B cell (primary cell): ENCODE measurements around the gene ZNF598. TPM values are rescaled to one million over a fixed set of nuclear protein-coding genes. Genes with fewer than 3 reads are reported as not detected.

Experiments
- ATAC-seq: fragments of 200-7000 bp; cut with Tn5 transposase; one replicate; pipeline ENCODE4 v1.10.0; 2021; ENCODE audit warnings: low read depth, mild to moderate bottlenecking, moderate number of reproducible peaks, moderate library complexity
- CTCF ChIA-PET: fragments of 350-600 bp; sonication (Branson Sonifier 250); formaldehyde crosslinking; loops from one replicate; lab custom pipeline; 2021; ENCODE audit warnings: antibody characterized with exemption, inconsistent platforms; lab: Charles Lee
- POLR2A ChIA-PET: fragments of 350-600 bp; sonication (Branson Sonifier 250); formaldehyde crosslinking; loops from one replicate; lab custom pipeline; 2021; ENCODE audit warnings: antibody characterized with exemption; lab: Charles Lee
- DNase-seq: peaks from one replicate; pipeline ENCODE4 v3.0.0; 2013
- H2AFZ ChIP-seq: 2 replicates; pipeline ENCODE4 v1.6.1; 2012; ENCODE audit warnings: mild to moderate bottlenecking, low read depth, low read length; ENCODE audit not compliant: insufficient read depth, poor library complexity, severe bottlenecking
- H3K27ac ChIP-seq, 2 donors: 1 replicate in 1 of 2; 2 replicates in 1 of 2; pipeline ENCODE4 v1.5.1; 2012 to 2013; ENCODE audit warnings: low read length in 2 of 2, mild to moderate bottlenecking in 2 of 2, moderate library complexity in 1 of 2
- H3K27me3 ChIP-seq, 4 experiments: fragments of 200-600 bp in 1 of 4; sonication (generic) in 1 of 4; replicated peaks in 1 of 4; 1 replicate in 2 of 4; 2 replicates in 2 of 4; pipeline versions ENCODE4 v1.6.1 to v1.7.0; 2013 to 2016; ENCODE audit warnings: low read length in 3 of 4, mild to moderate bottlenecking in 2 of 4, mixed read lengths in 1 of 4, moderate library complexity in 1 of 4; ENCODE audit not compliant: insufficient read depth in 4 of 4, control insufficient read depth in 3 of 4; ENCODE audit errors: control extremely low read depth in 1 of 4
- H3K36me3 ChIP-seq, 2 experiments: replicated peaks in 1 of 2; 1 replicate in 1 of 2; 2 replicates in 1 of 2; pipeline versions ENCODE4 v1.6.1 to v1.7.1; 2013; ENCODE audit warnings: low read length in 1 of 2; ENCODE audit not compliant: insufficient read depth in 2 of 2, control insufficient read depth in 1 of 2; ENCODE audit errors: control extremely low read depth in 1 of 2, extremely low read depth in 1 of 2
- H3K4me1 ChIP-seq, 2 donors: fragments of 200-600 bp in 1 of 2; sonication (generic) in 1 of 2; 1 replicate in 1 of 2; 2 replicates in 1 of 2; pipeline versions ENCODE4 v1.5.1 to v1.6.1; 2013 to 2017; ENCODE audit warnings: low read length in 2 of 2; ENCODE audit not compliant: control insufficient read depth in 2 of 2, insufficient read depth in 2 of 2
- H3K4me2 ChIP-seq: replicated peaks from 2 replicates; pipeline ENCODE3; 2012; ENCODE audit warnings: mild to moderate bottlenecking, low read depth, low read length; ENCODE audit not compliant: poor library complexity, severe bottlenecking
- H3K4me3 ChIP-seq, 5 experiments: fragments of 200-600 bp in 1 of 5; sonication (generic) in 1 of 5; 1 replicate in 3 of 5; 2 replicates in 2 of 5; pipeline versions ENCODE4 v1.5.1 to v1.7.0; 2011 to 2016; ENCODE audit warnings: low read length in 4 of 5, mild to moderate bottlenecking in 4 of 5, low read depth in 2 of 5, control low read depth in 1 of 5, moderate library complexity in 1 of 5; ENCODE audit not compliant: insufficient read depth in 1 of 5; ENCODE audit errors: control extremely low read depth in 1 of 5, extremely low read depth in 1 of 5
- H3K79me2 ChIP-seq: fragments of 200-600 bp; sonication (generic); one replicate; pipeline ENCODE4 v1.6.0; 2016; ENCODE audit warnings: low read length; ENCODE audit not compliant: control insufficient read depth, insufficient read depth
- H3K9ac ChIP-seq: fragments of 200-600 bp; sonication (generic); 2 replicates; pipeline ENCODE4 v1.6.1; 2017; ENCODE audit warnings: mild to moderate bottlenecking, low read length, moderate library complexity
- H3K9me3 ChIP-seq, 3 donors: one replicate each; pipeline versions ENCODE4 v1.6.1 to v1.7.1; 2013; ENCODE audit warnings: low read length in 2 of 3; ENCODE audit not compliant: control insufficient read depth in 2 of 3, insufficient read depth in 1 of 3; ENCODE audit errors: control extremely low read depth in 1 of 3
- H4K20me1 ChIP-seq: 2 replicates; pipeline ENCODE4 v1.6.0; 2012; ENCODE audit warnings: mild to moderate bottlenecking, low read length; ENCODE audit not compliant: insufficient read depth, control insufficient read depth, poor library complexity, severe bottlenecking
- H3K27ac Mint-ChIP-seq: one replicate; pipeline ENCODE4 v1.8.0; 2021; ENCODE audit warnings: mixed read lengths
- H3K27me3 Mint-ChIP-seq: one replicate; pipeline ENCODE4 v1.8.0; 2021; ENCODE audit warnings: mixed read lengths
- H3K4me1 Mint-ChIP-seq: one replicate; pipeline ENCODE4 v1.8.0; 2021; ENCODE audit warnings: mixed read lengths
- H3K4me3 Mint-ChIP-seq: one replicate; pipeline ENCODE4 v1.8.0; 2021; ENCODE audit warnings: mixed read lengths
- H3K9me3 Mint-ChIP-seq: one replicate; pipeline ENCODE4 v1.8.0; 2022; ENCODE audit warnings: mixed read lengths; ENCODE audit not compliant: insufficient read depth
- EZH2 ChIP-seq: IDR thresholded peaks from 2 replicates; pipeline ENCODE4 v1.6.1; 2012; ENCODE audit warnings: borderline replicate concordance, low read depth, mild to moderate bottlenecking, moderate library complexity, low read length; ENCODE audit not compliant: insufficient read depth, poor library complexity, severe bottlenecking
- WGBS: methylation state at CpG from one replicate; pipeline ENCODE4 v1.1.5; 2013; ENCODE audit warnings: missing lambda C conversion rate; ENCODE audit not compliant: insufficient coverage; 5-methylcytosine and 5-hydroxymethylcytosine counted together
- intact Hi-C: fragments of 100-400 bp; cut with micrococcal nuclease; formaldehyde crosslinking; loops from one replicate; pipeline ENCODE4 v1.10.0; 2022
- polyA plus RNA-seq: library from polyadenylated mRNA; depleted of rRNA; stranded (reverse); fragments of >200 nt; gene quantifications from 2 replicates; pipeline ENCODE4 v1.2.3, GENCODE V29; 2012
- total RNA-seq, 2 donors: library from RNA; stranded (reverse); fragments of 120-200 nt in 1 of 2; gene quantifications; 1 replicate in 1 of 2; 2 replicates in 1 of 2; pipeline versions ENCODE4 v1.2.3 to v1.2.4, GENCODE V29; 2013 to 2022
- TF ChIP-seq, protein P1 (sequence below): fragments of 200-600 bp; IDR thresholded peaks from one replicate; pipeline ENCODE4 v1.8.0; 2022; ENCODE audit warnings: antibody characterized with exemption, mild to moderate bottlenecking

ZNF598 gene
- total and polyA plus RNA-seq, 2 donors (not counting 1 experiment from before 2014, with no cell fraction given), result 49.5 to 61.5 TPM

DNA sequence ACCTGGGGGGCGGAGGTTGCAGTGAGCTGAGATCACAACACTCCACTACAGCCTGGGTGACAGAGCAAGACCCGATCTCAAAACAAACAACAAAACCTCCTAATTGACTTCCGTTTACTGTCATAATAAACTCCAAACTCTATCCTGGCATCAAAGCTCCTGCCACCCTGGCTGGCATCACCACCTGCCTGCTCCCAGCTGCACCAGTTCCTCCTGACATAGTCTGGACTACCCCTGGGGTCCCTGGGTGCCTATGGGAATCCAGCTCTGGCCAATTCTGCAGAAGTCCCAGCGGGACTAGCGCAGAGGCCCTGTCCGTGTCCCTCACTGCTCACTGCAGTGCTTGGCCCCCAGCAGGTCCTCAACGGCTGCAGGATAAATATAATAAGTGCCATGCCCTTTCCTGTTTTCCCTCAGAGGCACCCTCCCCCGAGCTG lies 37.3 kb upstream of the ZNF598 start:
- Mint-ChIP-seq H3K4me1 (peaks cover 20% of the 10 kb centered on the region), H3K4me3 (peak overlapping the region; percentile 91), H3K27me3 (no peaks in the 10 kb centered on the region), H3K27ac (peak overlapping the region; percentile 72), H3K9me3 (no peaks in the 10 kb centered on the region)
- Histone ChIP-seq H3K4me3 (peak overlapping the region in 4 of 5 experiments; percentile 75 to 79 (median 78)), H4K20me1 (no peaks in the 10 kb centered on the region), H3K27ac (no peak overlapping the region), H2AFZ (peak overlapping the region; percentile 93), H3K9me3 (no peaks in the 10 kb centered on the region), H3K27me3 (no peaks in the 10 kb centered on the region), H3K4me1 (peaks cover 17 to 35% of the 10 kb centered on the region in 2 donors), H3K79me2 (peaks cover 51% of the 10 kb centered on the region), H3K9ac (peak overlapping the region; percentile 75), H3K4me2 (peak overlapping the region; percentile 96), H3K36me3 (peaks cover 0 to 8% of the 10 kb centered on the region in 2 experiments)
- ChIA-PET CTCF (interaction anchor here (1.3 to 2.6 kb wide), 3 partner anchors 8 to 93 kb away, joined by 5 to 16 read pairs (median 6); partner anchors contain the start of gene NHERF2), POLR2A (interaction anchor here (0.6 kb wide), 1 partner anchor 442 kb away, joined by 10 read pairs; no protein-coding TSS in a partner anchor)
- TF ChIP-seq, protein P1, sequence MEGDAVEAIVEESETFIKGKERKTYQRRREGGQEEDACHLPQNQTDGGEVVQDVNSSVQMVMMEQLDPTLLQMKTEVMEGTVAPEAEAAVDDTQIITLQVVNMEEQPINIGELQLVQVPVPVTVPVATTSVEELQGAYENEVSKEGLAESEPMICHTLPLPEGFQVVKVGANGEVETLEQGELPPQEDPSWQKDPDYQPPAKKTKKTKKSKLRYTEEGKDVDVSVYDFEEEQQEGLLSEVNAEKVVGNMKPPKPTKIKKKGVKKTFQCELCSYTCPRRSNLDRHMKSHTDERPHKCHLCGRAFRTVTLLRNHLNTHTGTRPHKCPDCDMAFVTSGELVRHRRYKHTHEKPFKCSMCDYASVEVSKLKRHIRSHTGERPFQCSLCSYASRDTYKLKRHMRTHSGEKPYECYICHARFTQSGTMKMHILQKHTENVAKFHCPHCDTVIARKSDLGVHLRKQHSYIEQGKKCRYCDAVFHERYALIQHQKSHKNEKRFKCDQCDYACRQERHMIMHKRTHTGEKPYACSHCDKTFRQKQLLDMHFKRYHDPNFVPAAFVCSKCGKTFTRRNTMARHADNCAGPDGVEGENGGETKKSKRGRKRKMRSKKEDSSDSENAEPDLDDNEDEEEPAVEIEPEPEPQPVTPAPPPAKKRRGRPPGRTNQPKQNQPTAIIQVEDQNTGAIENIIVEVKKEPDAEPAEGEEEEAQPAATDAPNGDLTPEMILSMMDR, result no peak
- DNase-seq (no peak), ATAC-seq (no peak)
- 25% methylated on average over 7 of the region's 8 CpGs for WGBS
- intact Hi-C loops, result loop anchor here (1.0 to 5.0 kb wide), 4 partner anchors 24 to 220 kb away; partner anchors contain the start of genes RNPS1, TRAF7 and ZNF598

DNA sequence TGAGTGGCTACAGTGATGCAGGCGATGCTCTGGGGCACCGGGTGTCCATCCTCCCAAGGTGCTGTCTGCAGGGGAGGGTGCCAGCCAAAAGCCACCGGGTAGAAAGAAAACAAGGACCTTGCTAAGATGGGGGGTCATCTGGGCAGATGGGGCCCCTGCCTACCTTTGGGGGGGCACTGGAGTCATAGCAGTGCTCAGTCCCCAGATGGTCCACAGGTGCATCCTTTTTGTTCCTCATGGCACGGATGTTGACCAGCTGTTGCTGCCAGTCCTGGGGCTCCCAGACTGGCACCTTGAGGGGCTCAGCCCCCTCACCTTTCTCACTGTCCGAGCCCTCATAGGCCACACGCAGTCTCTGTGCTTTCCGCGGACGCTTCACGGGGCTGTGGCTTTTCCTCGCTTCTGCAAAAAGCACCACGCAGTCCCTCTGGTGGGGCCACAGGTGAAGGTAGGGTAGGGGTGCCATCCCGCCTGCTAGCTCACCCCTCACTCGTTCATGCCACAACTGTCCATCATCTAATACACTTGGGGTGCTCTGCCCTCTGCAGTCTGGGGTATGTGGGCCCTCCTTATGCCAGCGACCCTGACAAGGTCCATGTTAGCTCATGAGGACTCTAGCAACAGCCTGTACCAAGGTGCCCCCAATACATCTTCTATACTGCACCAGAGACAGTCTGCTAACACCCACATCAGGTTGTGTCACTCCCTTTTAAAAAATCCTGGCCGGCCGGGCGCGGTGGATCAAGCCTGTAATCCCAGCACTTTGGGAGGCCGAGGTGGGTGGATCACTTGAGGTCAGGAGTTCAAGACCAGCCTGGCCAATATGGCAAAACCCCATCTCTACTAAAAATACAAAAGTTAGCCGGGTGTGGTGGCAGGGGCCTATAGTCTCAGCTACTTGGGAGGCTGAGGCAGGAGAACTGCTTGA lies 36.6 kb upstream of the ZNF598 start:
- ChIA-PET POLR2A (no interaction called here), CTCF (interaction anchor here (2.6 kb wide), 1 partner anchor 94 kb away, joined by 16 read pairs; no protein-coding TSS in a partner anchor)
- Histone ChIP-seq H2AFZ (peak overlapping the region; percentile 93), H3K79me2 (peaks cover 47% of the 10 kb centered on the region), H3K27me3 (no peaks in the 10 kb centered on the region), H3K36me3 (peaks cover 0 to 8% of the 10 kb centered on the region in 2 experiments), H3K4me3 (no peak overlapping the region), H3K4me2 (no peak overlapping the region), H3K4me1 (peaks cover 17 to 35% of the 10 kb centered on the region in 2 donors), H3K27ac (no peak overlapping the region), H3K9ac (no peak overlapping the region), H4K20me1 (no peaks in the 10 kb centered on the region), H3K9me3 (no peaks in the 10 kb centered on the region)
- WGBS, result 90% methylated on average over 6 of the region's 21 CpGs
- DNase-seq, result no peak
- peak overlapping the region; percentile 56 for H3K4me3 Mint-ChIP-seq
- no peak overlapping the region for H3K27ac Mint-ChIP-seq
- no peak for ATAC-seq
- intact Hi-C loops, result loop anchor here (5.0 kb wide), 1 partner anchor 221 kb away; the partner anchor contains the start of gene RNPS1
- no peaks in the 10 kb centered on the region for H3K9me3 Mint-ChIP-seq
- H3K4me1 Mint-ChIP-seq, result peaks cover 20% of the 10 kb centered on the region
- TF ChIP-seq, protein P1, result no peak
- TF ChIP-seq EZH2, result no peak
- no peaks in the 10 kb centered on the region for H3K27me3 Mint-ChIP-seq
